ENCODE results near the gene B4GALNT3. TPM values are rescaled to one million over a fixed set of nuclear protein-coding genes. Genes with fewer than 3 reads are reported as not detected.

B4GALNT3 gene
- total and polyA plus RNA-seq, 2 of the 13 experiments (the other 11 are each of a cell fraction or from before 2014, with no cell fraction given): 3.2 to 4.4 TPM

DNA sequence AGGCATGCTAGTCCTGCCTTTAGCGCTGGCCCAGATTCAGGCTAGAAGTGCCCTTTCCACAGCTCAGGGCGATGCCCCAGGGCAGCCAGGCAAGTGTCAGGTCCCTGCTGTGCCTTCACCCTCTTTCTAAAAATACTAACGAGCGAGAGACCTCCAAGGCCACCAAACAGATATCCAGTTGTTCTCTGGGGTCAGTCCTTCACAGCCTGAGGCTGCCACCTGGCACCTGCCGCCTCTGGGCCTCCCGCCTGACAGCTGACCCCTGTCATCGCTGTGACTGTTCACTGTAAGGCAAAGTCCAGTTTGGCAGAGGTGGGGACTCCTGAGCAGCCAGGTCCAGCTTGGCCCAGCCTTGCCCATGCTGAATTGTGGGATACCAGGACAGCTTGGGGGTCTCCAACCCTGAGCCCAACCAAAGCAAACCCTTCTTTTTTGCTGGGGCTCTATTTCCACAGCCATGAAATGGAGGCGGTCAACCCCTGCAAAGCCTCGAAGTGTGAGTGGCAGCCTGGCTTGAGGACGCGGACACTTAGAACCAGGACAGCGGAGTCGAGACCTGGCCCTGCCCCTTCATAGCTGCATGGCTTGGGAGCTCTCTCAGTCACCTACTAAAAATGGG, 123.6 kb downstream of the B4GALNT3 start (continued):
- TF ChIP-seq, protein P1, sequence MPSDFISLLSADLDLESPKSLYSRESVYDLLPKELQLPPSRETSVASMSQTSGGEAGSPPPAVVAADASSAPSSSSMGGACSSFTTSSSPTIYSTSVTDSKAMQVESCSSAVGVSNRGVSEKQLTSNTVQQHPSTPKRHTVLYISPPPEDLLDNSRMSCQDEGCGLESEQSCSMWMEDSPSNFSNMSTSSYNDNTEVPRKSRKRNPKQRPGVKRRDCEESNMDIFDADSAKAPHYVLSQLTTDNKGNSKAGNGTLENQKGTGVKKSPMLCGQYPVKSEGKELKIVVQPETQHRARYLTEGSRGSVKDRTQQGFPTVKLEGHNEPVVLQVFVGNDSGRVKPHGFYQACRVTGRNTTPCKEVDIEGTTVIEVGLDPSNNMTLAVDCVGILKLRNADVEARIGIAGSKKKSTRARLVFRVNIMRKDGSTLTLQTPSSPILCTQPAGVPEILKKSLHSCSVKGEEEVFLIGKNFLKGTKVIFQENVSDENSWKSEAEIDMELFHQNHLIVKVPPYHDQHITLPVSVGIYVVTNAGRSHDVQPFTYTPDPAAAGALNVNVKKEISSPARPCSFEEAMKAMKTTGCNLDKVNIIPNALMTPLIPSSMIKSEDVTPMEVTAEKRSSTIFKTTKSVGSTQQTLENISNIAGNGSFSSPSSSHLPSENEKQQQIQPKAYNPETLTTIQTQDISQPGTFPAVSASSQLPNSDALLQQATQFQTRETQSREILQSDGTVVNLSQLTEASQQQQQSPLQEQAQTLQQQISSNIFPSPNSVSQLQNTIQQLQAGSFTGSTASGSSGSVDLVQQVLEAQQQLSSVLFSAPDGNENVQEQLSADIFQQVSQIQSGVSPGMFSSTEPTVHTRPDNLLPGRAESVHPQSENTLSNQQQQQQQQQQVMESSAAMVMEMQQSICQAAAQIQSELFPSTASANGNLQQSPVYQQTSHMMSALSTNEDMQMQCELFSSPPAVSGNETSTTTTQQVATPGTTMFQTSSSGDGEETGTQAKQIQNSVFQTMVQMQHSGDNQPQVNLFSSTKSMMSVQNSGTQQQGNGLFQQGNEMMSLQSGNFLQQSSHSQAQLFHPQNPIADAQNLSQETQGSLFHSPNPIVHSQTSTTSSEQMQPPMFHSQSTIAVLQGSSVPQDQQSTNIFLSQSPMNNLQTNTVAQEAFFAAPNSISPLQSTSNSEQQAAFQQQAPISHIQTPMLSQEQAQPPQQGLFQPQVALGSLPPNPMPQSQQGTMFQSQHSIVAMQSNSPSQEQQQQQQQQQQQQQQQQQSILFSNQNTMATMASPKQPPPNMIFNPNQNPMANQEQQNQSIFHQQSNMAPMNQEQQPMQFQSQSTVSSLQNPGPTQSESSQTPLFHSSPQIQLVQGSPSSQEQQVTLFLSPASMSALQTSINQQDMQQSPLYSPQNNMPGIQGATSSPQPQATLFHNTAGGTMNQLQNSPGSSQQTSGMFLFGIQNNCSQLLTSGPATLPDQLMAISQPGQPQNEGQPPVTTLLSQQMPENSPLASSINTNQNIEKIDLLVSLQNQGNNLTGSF (CRISPR knock-in tag; IDR thresholded peaks at IDR 0.05): no peak
- TF ChIP-seq NCOA1 (CRISPR knock-in tag; IDR thresholded peaks at IDR 0.05): 0 out of 2 replicates have a peak, but pooled peaks have one; percentile 42
- TF ChIP-seq ZMAT3 (CRISPR knock-in tag; conservative IDR thresholded peaks at IDR 0.05): 0 out of 2 replicates have a peak, but pooled peaks have one; percentile 51
- TF ChIP-seq RFX3 (CRISPR knock-in tag; IDR thresholded peaks at IDR 0.05): no peak
- TF ChIP-seq MBD4 (IDR thresholded peaks at IDR 0.05; ENCODE audit: borderline replicate concordance, low read length): no peak
- TF ChIP-seq ZNF83 (CRISPR knock-in tag; IDR thresholded peaks at IDR 0.05; ENCODE audit: borderline replicate concordance): no peak
- TF ChIP-seq, protein P2, sequence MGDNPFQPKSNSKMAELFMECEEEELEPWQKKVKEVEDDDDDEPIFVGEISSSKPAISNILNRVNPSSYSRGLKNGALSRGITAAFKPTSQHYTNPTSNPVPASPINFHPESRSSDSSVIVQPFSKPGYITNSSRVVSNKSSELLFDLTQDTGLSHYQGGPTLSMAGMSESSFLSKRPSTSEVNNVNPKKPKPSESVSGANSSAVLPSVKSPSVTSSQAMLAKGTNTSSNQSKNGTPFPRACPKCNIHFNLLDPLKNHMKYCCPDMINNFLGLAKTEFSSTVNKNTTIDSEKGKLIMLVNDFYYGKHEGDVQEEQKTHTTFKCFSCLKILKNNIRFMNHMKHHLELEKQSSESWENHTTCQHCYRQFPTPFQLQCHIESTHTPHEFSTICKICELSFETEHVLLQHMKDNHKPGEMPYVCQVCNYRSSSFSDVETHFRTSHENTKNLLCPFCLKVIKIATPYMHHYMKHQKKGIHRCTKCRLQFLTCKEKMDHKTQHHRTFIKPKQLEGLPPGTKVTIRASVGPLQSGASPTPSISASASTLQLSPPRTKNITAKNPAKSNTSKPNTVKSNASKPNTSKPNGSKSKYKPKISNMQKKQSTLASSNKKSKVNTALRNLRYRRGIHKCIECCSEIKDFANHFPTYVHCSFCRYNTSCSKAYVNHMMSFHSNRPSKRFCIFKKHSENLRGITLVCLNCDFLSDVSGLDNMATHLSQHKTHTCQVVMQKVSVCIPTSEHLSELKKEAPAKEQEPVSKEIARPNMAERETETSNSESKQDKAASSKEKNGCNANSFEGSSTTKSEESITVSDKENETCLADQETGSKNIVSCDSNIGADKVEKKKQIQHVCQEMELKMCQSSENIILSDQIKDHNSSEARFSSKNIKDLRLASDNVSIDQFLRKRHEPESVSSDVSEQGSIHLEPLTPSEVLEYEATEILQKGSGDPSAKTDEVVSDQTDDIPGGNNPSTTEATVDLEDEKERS (CRISPR knock-in tag; IDR thresholded peaks at IDR 0.05): peak; percentile 78; the same call in 1 of the 2 replicates
- TF ChIP-seq ZFYVE20 (CRISPR knock-in tag; IDR thresholded peaks at IDR 0.05; ENCODE audit: borderline replicate concordance, low read depth): no peak
- no peak for TF ChIP-seq NFE2L1 (CRISPR knock-in tag; IDR thresholded peaks at IDR 0.05; ENCODE audit: borderline replicate concordance)
- TF ChIP-seq, protein P3, sequence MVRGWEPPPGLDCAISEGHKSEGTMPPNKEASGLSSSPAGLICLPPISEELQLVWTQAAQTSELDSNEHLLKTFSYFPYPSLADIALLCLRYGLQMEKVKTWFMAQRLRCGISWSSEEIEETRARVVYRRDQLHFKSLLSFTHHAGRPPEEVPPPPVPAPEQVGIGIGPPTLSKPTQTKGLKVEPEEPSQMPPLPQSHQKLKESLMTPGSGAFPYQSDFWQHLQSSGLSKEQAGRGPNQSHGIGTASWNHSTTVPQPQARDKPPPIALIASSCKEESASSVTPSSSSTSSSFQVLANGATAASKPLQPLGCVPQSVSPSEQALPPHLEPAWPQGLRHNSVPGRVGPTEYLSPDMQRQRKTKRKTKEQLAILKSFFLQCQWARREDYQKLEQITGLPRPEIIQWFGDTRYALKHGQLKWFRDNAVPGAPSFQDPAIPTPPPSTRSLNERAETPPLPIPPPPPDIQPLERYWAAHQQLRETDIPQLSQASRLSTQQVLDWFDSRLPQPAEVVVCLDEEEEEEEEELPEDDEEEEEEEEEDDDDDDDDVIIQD (CRISPR knock-in tag; IDR thresholded peaks at IDR 0.05; ENCODE audit: low read depth): 0 out of 2 replicates have a peak, but pooled peaks have one; percentile 54
- TF ChIP-seq CBX1 (IDR thresholded peaks at IDR 0.05; ENCODE audit: low read depth): no peak
- TF ChIP-seq, protein P4, sequence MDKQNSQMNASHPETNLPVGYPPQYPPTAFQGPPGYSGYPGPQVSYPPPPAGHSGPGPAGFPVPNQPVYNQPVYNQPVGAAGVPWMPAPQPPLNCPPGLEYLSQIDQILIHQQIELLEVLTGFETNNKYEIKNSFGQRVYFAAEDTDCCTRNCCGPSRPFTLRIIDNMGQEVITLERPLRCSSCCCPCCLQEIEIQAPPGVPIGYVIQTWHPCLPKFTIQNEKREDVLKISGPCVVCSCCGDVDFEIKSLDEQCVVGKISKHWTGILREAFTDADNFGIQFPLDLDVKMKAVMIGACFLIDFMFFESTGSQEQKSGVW (CRISPR knock-in tag; IDR thresholded peaks at IDR 0.05; ENCODE audit: borderline replicate concordance): no peak
- no peak for TF ChIP-seq RARG (CRISPR knock-in tag; IDR thresholded peaks at IDR 0.05; ENCODE audit: low read depth)
- TF ChIP-seq ZNF781 (CRISPR knock-in tag; IDR thresholded peaks at IDR 0.05; ENCODE audit: borderline replicate concordance, not compliant biosample characterization): no peak
- TF ChIP-seq TRIM24 (CRISPR knock-in tag; IDR thresholded peaks at IDR 0.05): no peak; the same call in 1 of the 2 replicates
- no peak for TF ChIP-seq ZNF562 (CRISPR knock-in tag; IDR thresholded peaks at IDR 0.05; ENCODE audit: borderline replicate concordance)
- TF ChIP-seq ZNF329 (CRISPR knock-in tag; IDR thresholded peaks at IDR 0.05; ENCODE audit: low read depth): no peak
- TF ChIP-seq NR2C2 (CRISPR knock-in tag; IDR thresholded peaks at IDR 0.05; ENCODE audit: borderline replicate concordance): peak; percentile 68; the same call in 1 of the 2 replicates
- no peak for TF ChIP-seq PHB2 (IDR thresholded peaks at IDR 0.05; ENCODE audit: partially characterized antibody)
